GM18505 (cell line): ENCODE results near the gene PAK3.

Experiments used
- ATAC-seq: cut with Tn5 transposase; IDR thresholded peaks from one replicate; pipeline ENCODE4 v1.9.1; 2021; ENCODE audit not compliant: unreplicated experiment
- POLR2A ChIP-seq: IDR thresholded peaks from 4 replicates; pipeline ENCODE4 v1.6.1; 2011; ENCODE audit warnings: borderline replicate concordance; ENCODE audit not compliant: insufficient read depth, insufficient read length; ENCODE audit errors: extremely low read depth

PAK3 gene

DNA sequence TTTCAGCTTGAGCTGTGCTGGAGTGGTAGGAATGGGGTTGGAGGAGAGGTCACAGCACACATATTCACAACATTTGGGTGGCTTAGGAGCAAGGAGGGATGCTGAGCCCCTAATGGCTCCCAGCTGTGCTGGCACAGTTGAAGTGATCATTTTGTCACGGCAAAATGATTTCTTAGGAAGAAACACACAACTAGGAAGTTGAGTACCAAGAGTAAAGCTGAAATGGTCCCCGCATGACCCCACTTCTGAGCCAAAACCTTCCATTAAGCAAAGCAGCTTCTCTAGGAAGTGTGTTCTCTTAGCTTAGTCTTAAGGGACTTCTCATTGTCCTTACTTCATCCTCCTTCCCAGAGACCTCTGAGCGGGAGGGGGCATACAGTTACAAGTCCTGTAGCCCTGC, 161.7 kb downstream of the PAK3 start:
- no peak for ATAC-seq
- no peak for TF ChIP-seq POLR2A

DNA sequence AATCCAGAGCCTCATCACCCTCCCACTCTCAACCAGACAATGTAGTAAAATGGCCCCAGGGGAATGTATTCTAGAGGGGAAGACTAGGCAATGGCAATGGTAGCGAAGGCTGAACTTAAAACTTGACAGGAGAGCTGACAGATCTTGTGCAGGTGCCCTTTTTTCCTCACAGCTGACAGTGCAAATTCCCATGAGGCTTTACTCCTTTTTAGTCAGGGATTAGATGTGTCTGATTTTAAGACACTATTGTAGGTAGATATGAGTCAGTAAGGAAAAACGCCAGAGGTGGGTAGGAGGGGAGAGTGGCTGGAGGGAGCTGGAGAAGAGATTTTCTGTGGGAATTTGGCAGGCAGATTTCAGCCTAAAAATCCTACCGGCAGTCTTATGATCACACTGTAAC, 163.6 kb downstream of the PAK3 start:
- TF ChIP-seq POLR2A = no peak
- no peak for ATAC-seq

DNA sequence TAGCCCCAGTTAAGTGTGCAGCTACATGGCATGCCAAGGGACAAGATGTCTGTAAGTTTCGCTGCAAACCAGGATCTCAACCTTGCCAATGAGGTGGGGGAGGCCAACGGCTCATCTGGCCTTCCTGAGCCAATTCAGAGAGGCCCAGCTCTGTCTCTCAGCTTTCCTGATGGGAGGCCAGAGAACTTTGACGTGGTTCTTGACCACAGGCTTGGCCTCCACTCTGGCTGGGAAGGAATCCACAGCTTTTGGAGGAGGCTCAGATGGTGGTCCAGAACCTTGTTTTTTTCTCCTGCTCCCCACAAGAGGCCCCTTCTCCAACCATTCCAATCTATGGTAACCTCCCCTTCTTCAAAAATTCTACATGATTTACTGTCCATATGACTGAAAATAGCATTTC, 164.5 kb downstream of the PAK3 start:
- ATAC-seq = no peak
- no peak for TF ChIP-seq POLR2A

DNA sequence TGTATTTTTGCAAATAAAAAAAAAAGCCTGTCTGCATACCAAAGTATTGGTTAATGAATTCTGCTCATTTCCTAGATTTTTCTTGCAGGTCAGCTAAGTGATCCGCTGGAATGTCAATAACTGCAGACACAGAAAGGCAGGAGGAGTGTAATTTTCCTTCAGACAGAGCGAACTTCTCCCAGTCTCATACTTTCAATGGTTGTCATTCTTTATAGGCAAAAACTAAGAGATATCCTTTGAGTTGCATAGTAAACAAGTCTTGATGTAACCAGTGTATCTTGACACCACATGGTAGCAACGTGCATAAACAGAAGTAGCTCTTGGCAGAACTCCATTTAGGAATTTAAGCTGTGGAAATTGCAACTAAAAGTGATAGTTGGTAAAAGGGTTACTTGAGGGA, 166.1 kb downstream of the PAK3 start:
- ATAC-seq = no peak

DNA sequence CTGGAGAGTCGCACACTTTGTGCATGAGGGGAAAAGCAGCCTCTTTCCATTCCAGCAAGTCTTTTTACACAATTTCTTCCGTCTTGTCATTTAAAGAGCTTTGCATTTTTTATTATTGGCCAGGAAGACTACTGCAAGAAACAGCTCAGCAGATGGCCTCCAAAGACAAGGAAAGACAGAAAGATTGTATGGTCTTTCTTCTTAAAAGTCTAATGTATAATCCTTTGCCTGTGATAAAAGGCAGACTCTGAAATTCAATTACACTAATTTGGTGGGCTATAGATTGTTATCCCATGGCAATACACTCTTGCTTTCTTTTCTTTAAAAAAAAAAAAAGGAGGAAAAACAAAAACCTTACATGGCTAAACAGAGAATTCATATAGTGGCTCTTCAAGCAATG, 168.4 kb downstream of the PAK3 start:
- no peak for TF ChIP-seq POLR2A
- no peak for ATAC-seq

More for the DNA sequence above, 166.1 kb downstream of the PAK3 start:
- no peak for TF ChIP-seq POLR2A

DNA sequence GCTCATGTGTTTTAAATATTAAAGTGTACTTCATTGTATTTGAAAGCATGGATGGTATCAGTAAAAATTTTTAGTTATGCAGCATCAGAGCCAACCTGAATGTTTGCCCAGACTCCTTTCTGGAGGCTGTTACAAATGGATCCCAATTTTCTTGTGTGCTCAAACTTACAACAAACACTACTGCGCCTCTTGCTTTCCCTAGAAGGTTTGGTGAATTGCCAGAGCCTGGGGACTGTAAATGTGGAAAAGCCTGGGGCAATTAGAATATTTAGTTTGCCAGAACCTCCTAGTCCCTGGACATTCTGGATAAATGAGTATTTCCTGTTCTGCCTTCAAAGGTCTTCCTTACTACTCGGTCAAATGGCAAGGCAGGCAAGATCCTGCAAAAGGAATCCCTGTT, 169.5 kb downstream of the PAK3 start:
- no peak for ATAC-seq
- TF ChIP-seq POLR2A = no peak

DNA sequence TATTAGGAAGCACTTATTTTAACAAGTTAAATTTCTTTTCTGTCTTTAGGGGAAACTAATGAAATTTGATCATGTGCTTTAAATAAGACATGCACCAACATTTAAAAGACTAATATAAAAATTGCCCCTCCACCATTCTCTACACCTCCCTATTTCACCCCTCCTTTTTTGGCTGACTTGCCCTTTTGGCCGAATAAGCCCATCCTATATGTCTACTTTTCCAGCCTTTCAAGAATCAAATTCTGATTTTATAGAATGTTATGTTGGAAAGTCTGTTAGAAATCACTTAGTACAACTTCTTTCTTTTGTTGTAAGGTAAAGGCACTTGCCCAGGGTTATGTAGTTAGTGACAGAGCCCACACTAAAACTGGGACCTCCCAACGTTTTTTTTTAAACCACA, 172.5 kb downstream of the PAK3 start:
- no peak for ATAC-seq
- TF ChIP-seq POLR2A = no peak

DNA sequence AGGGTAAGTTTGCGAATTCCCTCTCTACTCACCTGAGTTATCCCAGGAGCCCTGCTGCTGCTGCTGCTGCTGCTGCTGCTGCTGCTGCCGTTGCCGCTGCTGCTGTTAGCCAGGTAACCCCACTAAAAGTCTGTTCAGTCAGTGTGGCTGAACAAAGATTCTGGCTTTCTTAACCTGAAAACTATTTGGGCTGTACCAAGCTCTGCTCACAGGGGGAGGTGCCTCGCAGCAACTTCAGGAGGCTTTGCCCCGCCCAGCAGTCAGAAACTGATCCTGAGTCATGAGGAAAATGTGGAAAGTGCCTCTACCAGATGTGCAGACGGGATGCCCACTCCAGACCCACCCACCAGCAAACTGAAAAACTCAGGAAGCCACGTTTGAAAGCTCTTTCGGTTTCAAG, 174.3 kb downstream of the PAK3 start, which contains the start of gene CAPN6:
CAPN6 (minus strand) TSS at position 145 of the 400 bp plus-strand sequence. CDS start 6,547 bp downstream, outside the sequence.
- no peak for TF ChIP-seq POLR2A
- no peak for ATAC-seq
